CD8-positive, alpha-beta memory T cell (primary cell): Measurements from ENCODE around the gene UBAC2. TPM values are rescaled to one million over a fixed set of nuclear protein-coding genes. Genes with fewer than 3 reads are reported as not detected.

Source experiments
- CTCF ChIA-PET: fragments of 350-600 bp; sonication (Branson Sonifier 250); formaldehyde crosslinking; loops from one replicate; lab custom pipeline; 2021; ENCODE audit warnings: antibody characterized with exemption; lab: Charles Lee
- POLR2A ChIA-PET: fragments of 350-600 bp; sonication (Branson Sonifier 250); formaldehyde crosslinking; loops from one replicate; lab custom pipeline; 2021; ENCODE audit warnings: antibody characterized with exemption; lab: Charles Lee
- DNase-seq, 5 donors: peaks; one replicate each; pipeline versions ENCODE4 v3.0.0 to v3.0.0-alpha.2; 2020 to 2022; ENCODE audit warnings: mixed read lengths in 1 of 5
- H3K27ac ChIP-seq: one replicate; pipeline ENCODE4 v1.7.0; 2013; ENCODE audit warnings: low read depth, mild to moderate bottlenecking, low read length, moderate library complexity
- H3K27me3 ChIP-seq: 2 replicates; pipeline ENCODE4 v1.7.0; 2013; ENCODE audit warnings: low read length, mild to moderate bottlenecking; ENCODE audit not compliant: insufficient read depth, poor library complexity, severe bottlenecking
- H3K36me3 ChIP-seq: 2 replicates; pipeline ENCODE4 v1.7.0; 2013; ENCODE audit warnings: mild to moderate bottlenecking, low read length, moderate library complexity; ENCODE audit not compliant: insufficient read depth
- H3K4me1 ChIP-seq: 2 replicates; pipeline ENCODE4 v1.7.0; 2013; ENCODE audit warnings: mild to moderate bottlenecking, low read length, moderate library complexity; ENCODE audit not compliant: insufficient read depth
- H3K4me3 ChIP-seq: 2 replicates; pipeline ENCODE4 v1.7.0; 2013; ENCODE audit warnings: mild to moderate bottlenecking, low read length
- H3K9me3 ChIP-seq: 2 replicates; pipeline ENCODE4 v1.7.0; 2013; ENCODE audit warnings: mild to moderate bottlenecking, low read length
- H3K27ac Mint-ChIP-seq, 8 donors: one replicate each; pipeline ENCODE4 v1.8.0; 2020 to 2021; ENCODE audit warnings: mixed read lengths in 8 of 8, mild to moderate bottlenecking in 6 of 8, inconsistent platforms in 3 of 8, moderate library complexity in 3 of 8
- H3K27me3 Mint-ChIP-seq, 2 donors: one replicate each; pipeline ENCODE4 v1.8.0; 2020 to 2021; ENCODE audit warnings: mixed read lengths in 2 of 2, mild to moderate bottlenecking in 1 of 2, moderate library complexity in 1 of 2
- H3K36me3 Mint-ChIP-seq, 3 donors: one replicate each; pipeline ENCODE4 v1.8.0; 2020 to 2021; ENCODE audit warnings: mixed read lengths in 3 of 3, inconsistent platforms in 1 of 3, mild to moderate bottlenecking in 1 of 3
- H3K4me1 Mint-ChIP-seq, 3 donors: one replicate each; pipeline ENCODE4 v1.8.0; 2020 to 2021; ENCODE audit warnings: mixed read lengths in 3 of 3, inconsistent platforms in 1 of 3, mild to moderate bottlenecking in 1 of 3
- H3K4me3 Mint-ChIP-seq, 7 donors: one replicate each; pipeline ENCODE4 v1.8.0; 2020 to 2021; ENCODE audit warnings: mixed read lengths in 7 of 7, mild to moderate bottlenecking in 6 of 7, moderate library complexity in 4 of 7, inconsistent platforms in 2 of 7
- H3K9me3 Mint-ChIP-seq, 5 donors: one replicate each; pipeline ENCODE4 v1.8.0; 2020 to 2022; ENCODE audit warnings: mixed read lengths in 5 of 5, mild to moderate bottlenecking in 3 of 5, moderate library complexity in 2 of 5, inconsistent platforms in 1 of 5
- polyA plus RNA-seq: library from polyadenylated mRNA; unstranded; fragments of 300-500 nt; fragmentation: Illumina TruSeq; gene quantifications from one replicate; pipeline ENCODE4 v1.2.3, GENCODE V29; 2021
- total RNA-seq, 2 experiments: library from RNA; stranded (reverse); gene quantifications; one replicate each; pipeline ENCODE4 v1.2.3, GENCODE V29; 2021

Gene UBAC2
- total and polyA plus RNA-seq, 3 experiments from 2014 or later: 62.3 to 160 (median 63.7) TPM

- peaks cover 0 to 3% of the 10 kb centered on the region in 2 donors for H3K27me3 Mint-ChIP-seq
- Histone ChIP-seq H3K9me3 (no peaks in the 10 kb centered on the region), H3K36me3 (no peaks in the 10 kb centered on the region), H3K27ac (no peak overlapping the region), H3K4me1 (peaks cover 4% of the 10 kb centered on the region), H3K4me3 (no peak overlapping the region), H3K27me3 (no peaks in the 10 kb centered on the region)
- CTCF ChIA-PET: interaction anchor here (0.8 kb wide), 1 partner anchor 32 kb away, joined by 3 read pairs; no protein-coding TSS in a partner anchor
- no peak overlapping the region for H3K4me3 Mint-ChIP-seq
- H3K4me1 Mint-ChIP-seq: peaks cover 0 to 6% (median 3%) of the 10 kb centered on the region in 3 donors
- H3K9me3 Mint-ChIP-seq: no peaks in the 10 kb centered on the region
- DNase-seq: no peak
- H3K27ac Mint-ChIP-seq: peak overlapping the region in 3 of 8 donors; percentile 61 to 68 (median 66)
- POLR2A ChIA-PET: no interaction called here
- peaks cover 0 to 2% (median 0%) of the 10 kb centered on the region in 3 donors for H3K36me3 Mint-ChIP-seq
Measured at GRCh38 chr13:99393791-99394735, 193.4 kb downstream of the UBAC2 start.

- Mint-ChIP-seq H3K4me1 (peaks cover 0 to 3% (median 3%) of the 10 kb centered on the region in 3 donors), H3K27me3 (peaks cover 0 to 1% of the 10 kb centered on the region in 2 donors), H3K9me3 (no peaks in the 10 kb centered on the region), H3K4me3 (no peak overlapping the region), H3K27ac (peak overlapping the region in 1 of 8 donors; percentile 66), H3K36me3 (no peaks in the 10 kb centered on the region)
- Histone ChIP-seq H3K9me3 (no peaks in the 10 kb centered on the region), H3K36me3 (no peaks in the 10 kb centered on the region), H3K27me3 (no peaks in the 10 kb centered on the region), H3K4me3 (no peak overlapping the region), H3K27ac (no peak overlapping the region), H3K4me1 (peaks cover 4% of the 10 kb centered on the region)
- POLR2A ChIA-PET: no interaction called here
- CTCF ChIA-PET: interaction anchor here (0.8 kb wide), 1 partner anchor 42 kb away, joined by 4 read pairs; no protein-coding TSS in a partner anchor
- DNase-seq: no peak
Measured at GRCh38 chr13:99395436-99395835, 194.8 kb downstream of the UBAC2 start.

- no peak overlapping the region for H3K4me3 ChIP-seq
- CTCF ChIA-PET: no interaction called here
- no peaks in the 10 kb centered on the region for H3K36me3 ChIP-seq
- Mint-ChIP-seq H3K4me1 (peaks cover 0 to 3% (median 0%) of the 10 kb centered on the region in 3 donors), H3K36me3 (no peaks in the 10 kb centered on the region), H3K27ac (peak overlapping the region in 2 of 8 donors; percentile 12 to 25), H3K27me3 (peaks cover 0 to 1% of the 10 kb centered on the region in 2 donors), H3K9me3 (no peaks in the 10 kb centered on the region), H3K4me3 (no peak overlapping the region)
- H3K27me3 ChIP-seq: no peaks in the 10 kb centered on the region
- peaks cover 4% of the 10 kb centered on the region for H3K4me1 ChIP-seq
- H3K9me3 ChIP-seq: no peaks in the 10 kb centered on the region
- H3K27ac ChIP-seq: no peak overlapping the region
- POLR2A ChIA-PET: interaction anchor here (0.6 kb wide), 1 partner anchor 35 kb away, joined by 3 read pairs; no protein-coding TSS in a partner anchor
- DNase-seq: no peak
Measured at GRCh38 chr13:99396446-99396845, 195.8 kb downstream of the UBAC2 start.

GRCh38 chr13:99398071-99398470 is 197.4 kb downstream of the UBAC2 start:
- H3K36me3 ChIP-seq: no peaks in the 10 kb centered on the region
- Mint-ChIP-seq H3K36me3 (no peaks in the 10 kb centered on the region), H3K27me3 (peaks cover 0 to 1% of the 10 kb centered on the region in 2 donors), H3K9me3 (peaks cover 0 to 2% (median 0%) of the 10 kb centered on the region in 5 donors), H3K4me3 (no peak overlapping the region), H3K4me1 (peaks cover 0 to 6% (median 4%) of the 10 kb centered on the region in 3 donors), H3K27ac (no peak overlapping the region)
- peaks cover 4% of the 10 kb centered on the region for H3K4me1 ChIP-seq
- H3K4me3 ChIP-seq: no peak overlapping the region
- ChIA-PET CTCF (no interaction called here), POLR2A (interaction anchor here (0.6 kb wide), 1 partner anchor 357 kb away, joined by 5 read pairs; no protein-coding TSS in a partner anchor)
- no peaks in the 10 kb centered on the region for H3K9me3 ChIP-seq
- DNase-seq: no peak
- no peaks in the 10 kb centered on the region for H3K27me3 ChIP-seq
- no peak overlapping the region for H3K27ac ChIP-seq

GRCh38 chr13:99398916-99399622 is 198.4 kb downstream of the UBAC2 start:
- H3K27ac ChIP-seq: no peak overlapping the region
- Mint-ChIP-seq H3K9me3 (peaks cover 0 to 2% (median 0%) of the 10 kb centered on the region in 5 donors), H3K36me3 (no peaks in the 10 kb centered on the region), H3K27ac (peak overlapping the region in 2 of 8 donors; percentile 30 to 43), H3K4me1 (peaks cover 9 to 15% (median 11%) of the 10 kb centered on the region in 3 donors), H3K4me3 (no peak overlapping the region), H3K27me3 (peaks cover 0 to 1% of the 10 kb centered on the region in 2 donors)
- peaks cover 12% of the 10 kb centered on the region for H3K4me1 ChIP-seq
- H3K36me3 ChIP-seq: no peaks in the 10 kb centered on the region
- POLR2A ChIA-PET: no interaction called here
- H3K4me3 ChIP-seq: no peak overlapping the region
- no peak for DNase-seq
- H3K9me3 ChIP-seq: no peaks in the 10 kb centered on the region
- CTCF ChIA-PET: no interaction called here
- H3K27me3 ChIP-seq: no peaks in the 10 kb centered on the region

- Histone ChIP-seq H3K36me3 (no peaks in the 10 kb centered on the region), H3K9me3 (no peaks in the 10 kb centered on the region), H3K4me3 (no peak overlapping the region), H3K4me1 (peaks cover 16% of the 10 kb centered on the region), H3K27me3 (no peaks in the 10 kb centered on the region), H3K27ac (no peak overlapping the region)
- peak overlapping the region in 1 of 8 donors; percentile 40 for H3K27ac Mint-ChIP-seq
- DNase-seq: no peak
- H3K36me3 Mint-ChIP-seq: no peaks in the 10 kb centered on the region
- no peak overlapping the region for H3K4me3 Mint-ChIP-seq
- H3K27me3 Mint-ChIP-seq: peaks cover 0 to 1% of the 10 kb centered on the region in 2 donors
- POLR2A ChIA-PET: no interaction called here
- peaks cover 0 to 2% (median 0%) of the 10 kb centered on the region in 5 donors for H3K9me3 Mint-ChIP-seq
- peaks cover 12 to 19% (median 13%) of the 10 kb centered on the region in 3 donors for H3K4me1 Mint-ChIP-seq
- CTCF ChIA-PET: no interaction called here
Measured at GRCh38 chr13:99399623-99399974, 198.9 kb downstream of the UBAC2 start.

GRCh38 chr13:99403458-99403971 is 202.9 kb downstream of the UBAC2 start:
- peaks cover 16% of the 10 kb centered on the region for H3K4me1 ChIP-seq
- ChIA-PET CTCF (no interaction called here), POLR2A (no interaction called here)
- H3K9me3 Mint-ChIP-seq: peaks cover 0 to 2% (median 0%) of the 10 kb centered on the region in 5 donors
- no peaks in the 10 kb centered on the region for H3K36me3 Mint-ChIP-seq
- DNase-seq: peak in 4 of 5 donors; percentile 37 to 77 (median 52)
- no peak overlapping the region for H3K27ac ChIP-seq
- H3K4me3 ChIP-seq: no peak overlapping the region
- no peaks in the 10 kb centered on the region for H3K27me3 ChIP-seq
- no peaks in the 10 kb centered on the region for H3K36me3 ChIP-seq
- peak overlapping the region in 5 of 7 donors; percentile 1 to 48 (median 30) for H3K4me3 Mint-ChIP-seq
- H3K4me1 Mint-ChIP-seq: peaks cover 12 to 19% (median 12%) of the 10 kb centered on the region in 3 donors
- H3K9me3 ChIP-seq: no peaks in the 10 kb centered on the region
- peak overlapping the region; percentile 46 to 96 (median 90) for H3K27ac Mint-ChIP-seq
- peaks cover 0 to 4% of the 10 kb centered on the region in 2 donors for H3K27me3 Mint-ChIP-seq
